MM.1S (cell line): ENCODE results near the gene FARP1.

ENCODE experiments used
- DNase-seq: peaks from one replicate; pipeline ENCODE4 v3.0.0-alpha.2; 2015
- H2AFZ ChIP-seq: fragments of 300-600 bp; sonication (generic); 2 replicates; pipeline ENCODE4 v1.6.0; 2016; ENCODE audit warnings: antibody characterized with exemption, low read length
- H3F3A ChIP-seq: fragments of 300-600 bp; sonication (generic); 2 replicates; pipeline ENCODE4 v1.6.1; 2016; ENCODE audit warnings: mild to moderate bottlenecking, antibody characterized with exemption, low read length, moderate library complexity, mixed read lengths; ENCODE audit not compliant: insufficient read depth
- H3K27ac ChIP-seq: fragments of 300-600 bp; sonication (generic); 2 replicates; pipeline ENCODE4 v1.5.1; 2016; ENCODE audit warnings: mild to moderate bottlenecking, low read length
- H3K27me3 ChIP-seq: fragments of 300-600 bp; sonication (generic); replicated peaks from 2 replicates; pipeline ENCODE4 v1.6.0; 2016; ENCODE audit warnings: low read length; ENCODE audit not compliant: insufficient read depth
- H3K36me3 ChIP-seq: fragments of 300-600 bp; sonication (generic); replicated peaks from 2 replicates; pipeline ENCODE4 v1.6.1; 2016; ENCODE audit warnings: mild to moderate bottlenecking, low read length, mixed read lengths; ENCODE audit not compliant: insufficient read depth
- H3K4me1 ChIP-seq: fragments of 300-600 bp; sonication (generic); 2 replicates; pipeline ENCODE4 v1.6.1; 2016; ENCODE audit warnings: low read length, mixed read lengths
- H3K4me2 ChIP-seq: fragments of 300-600 bp; sonication (generic); 2 replicates; pipeline ENCODE4 v1.6.0; 2016; ENCODE audit warnings: low read depth, low read length
- H3K4me3 ChIP-seq: fragments of 300-600 bp; sonication (generic); 2 replicates; pipeline ENCODE4 v1.5.1; 2016; ENCODE audit warnings: low read length, mixed read lengths
- H3K79me2 ChIP-seq: fragments of 300-600 bp; sonication (generic); 2 replicates; pipeline ENCODE4 v1.6.1; 2016; ENCODE audit warnings: mixed run types, low read length, mixed read lengths
- H3K9ac ChIP-seq: fragments of 300-600 bp; sonication (generic); 2 replicates; pipeline ENCODE4 v1.6.1; 2016; ENCODE audit warnings: low read length, mixed read lengths
- H3K9me2 ChIP-seq: fragments of 300-600 bp; sonication (generic); replicated peaks from 2 replicates; pipeline ENCODE4 v1.6.1; 2016; ENCODE audit warnings: mild to moderate bottlenecking, low read length, mixed read lengths; ENCODE audit not compliant: insufficient read depth
- H3K9me3 ChIP-seq: fragments of 300-600 bp; sonication (generic); replicated peaks from 2 replicates; pipeline ENCODE4 v1.6.1; 2016; ENCODE audit warnings: mild to moderate bottlenecking, low read length, mixed read lengths; ENCODE audit not compliant: insufficient read depth
- H4K20me1 ChIP-seq: fragments of 300-600 bp; sonication (generic); 2 replicates; pipeline ENCODE4 v1.6.1; 2016; ENCODE audit warnings: mild to moderate bottlenecking, low read length, moderate library complexity, mixed read lengths; ENCODE audit not compliant: insufficient read depth
- EZH2 ChIP-seq: fragments of 300-600 bp; sonication (generic); optimal IDR thresholded peaks from 2 replicates; pipeline ENCODE3; 2017; ENCODE audit warnings: low read depth, mild to moderate bottlenecking, antibody characterized with exemption, low read length, mixed read lengths
- EZH2phosphoT487 ChIP-seq: fragments of 300-600 bp; sonication (generic); IDR thresholded peaks from 2 replicates; pipeline ENCODE4 v1.6.1; 2018; ENCODE audit warnings: antibody characterized with exemption, low read length
- TF ChIP-seq, protein P1 (sequence below): fragments of 300-600 bp; sonication (generic); IDR thresholded peaks from 2 replicates; pipeline ENCODE4 v1.5.1; 2016; ENCODE audit warnings: antibody characterized with exemption, low read length, mixed read lengths

The FARP1 gene

DNA sequence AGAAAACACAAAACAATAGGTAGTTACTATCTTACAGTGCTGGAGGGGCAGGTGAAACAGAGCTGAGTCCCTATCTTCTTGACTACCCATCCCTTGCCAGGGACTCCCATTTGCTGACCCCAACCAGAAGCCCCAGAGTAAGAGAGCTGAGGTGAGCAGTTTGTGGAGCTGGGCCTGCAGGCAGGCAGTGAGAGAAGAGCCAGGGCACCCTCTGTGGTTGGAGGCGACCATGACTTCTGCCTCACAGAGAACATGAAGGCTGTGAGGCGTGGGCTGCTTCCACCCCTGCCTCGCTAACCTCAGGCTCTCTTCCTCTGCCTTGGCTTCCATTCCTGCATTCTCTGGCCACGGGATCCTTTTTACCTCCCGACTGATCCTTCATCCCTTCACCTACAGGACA, 81.7 kb downstream of the FARP1 start:
- Histone ChIP-seq H2AFZ (no peak overlapping the region), H3K9me3 (no peaks in the 10 kb centered on the region), H3K79me2 (no peaks in the 10 kb centered on the region), H4K20me1 (no peaks in the 10 kb centered on the region), H3K36me3 (no peaks in the 10 kb centered on the region), H3K9ac (no peak overlapping the region), H3K4me2 (no peak overlapping the region), H3K4me3 (no peak overlapping the region), H3K27me3 (no peaks in the 10 kb centered on the region), H3F3A (no peaks in the 10 kb centered on the region), H3K27ac (no peak overlapping the region), H3K4me1 (no peaks in the 10 kb centered on the region), H3K9me2 (no peaks in the 10 kb centered on the region)
- no peak for DNase-seq
- TF ChIP-seq EZH2phosphoT487 (no peak), EZH2 (no peak)
- TF ChIP-seq, protein P1, sequence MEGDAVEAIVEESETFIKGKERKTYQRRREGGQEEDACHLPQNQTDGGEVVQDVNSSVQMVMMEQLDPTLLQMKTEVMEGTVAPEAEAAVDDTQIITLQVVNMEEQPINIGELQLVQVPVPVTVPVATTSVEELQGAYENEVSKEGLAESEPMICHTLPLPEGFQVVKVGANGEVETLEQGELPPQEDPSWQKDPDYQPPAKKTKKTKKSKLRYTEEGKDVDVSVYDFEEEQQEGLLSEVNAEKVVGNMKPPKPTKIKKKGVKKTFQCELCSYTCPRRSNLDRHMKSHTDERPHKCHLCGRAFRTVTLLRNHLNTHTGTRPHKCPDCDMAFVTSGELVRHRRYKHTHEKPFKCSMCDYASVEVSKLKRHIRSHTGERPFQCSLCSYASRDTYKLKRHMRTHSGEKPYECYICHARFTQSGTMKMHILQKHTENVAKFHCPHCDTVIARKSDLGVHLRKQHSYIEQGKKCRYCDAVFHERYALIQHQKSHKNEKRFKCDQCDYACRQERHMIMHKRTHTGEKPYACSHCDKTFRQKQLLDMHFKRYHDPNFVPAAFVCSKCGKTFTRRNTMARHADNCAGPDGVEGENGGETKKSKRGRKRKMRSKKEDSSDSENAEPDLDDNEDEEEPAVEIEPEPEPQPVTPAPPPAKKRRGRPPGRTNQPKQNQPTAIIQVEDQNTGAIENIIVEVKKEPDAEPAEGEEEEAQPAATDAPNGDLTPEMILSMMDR: no peak

DNA sequence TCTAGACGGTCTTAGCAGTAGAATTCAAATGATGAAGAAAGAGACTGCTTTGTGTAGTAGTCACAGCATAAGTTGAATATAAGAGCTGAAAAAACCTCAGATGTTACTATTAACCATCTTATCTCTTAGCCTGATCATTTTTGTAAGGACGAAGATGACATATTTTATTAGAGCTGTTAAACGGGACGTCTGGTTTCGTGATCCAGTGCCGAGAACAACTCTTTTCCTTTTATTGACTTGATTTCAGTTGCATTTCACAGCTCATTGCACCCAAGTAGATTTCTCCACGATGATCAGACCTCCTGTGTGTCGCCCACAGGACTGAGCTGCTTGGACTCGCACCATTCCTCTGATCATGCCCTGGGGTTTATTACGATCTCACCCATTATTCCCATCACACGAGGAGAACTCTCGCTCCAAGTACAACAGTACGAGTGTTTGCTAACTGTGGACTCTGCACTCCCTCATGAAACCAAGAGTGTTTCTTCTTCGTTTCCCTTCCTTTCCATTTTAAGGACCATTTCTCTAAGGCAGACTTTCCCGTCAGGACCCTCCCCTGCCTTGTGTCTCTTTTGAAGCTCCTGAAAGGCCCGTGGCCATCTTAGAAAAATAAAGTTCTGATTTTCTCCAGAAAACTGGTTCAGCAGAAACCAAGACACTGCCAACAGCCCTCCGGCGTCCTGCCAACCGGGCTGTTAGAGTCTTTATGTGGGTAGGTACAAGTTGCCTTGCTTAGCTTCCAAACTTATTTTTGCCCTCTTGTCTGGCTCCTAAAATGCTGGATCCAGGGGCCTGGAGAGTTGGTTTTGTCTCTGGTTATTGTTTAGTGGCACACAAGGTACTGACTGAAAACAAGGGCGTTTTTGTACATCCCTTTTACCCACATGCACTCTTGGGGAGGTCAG, 82.4 kb downstream of the FARP1 start:
- H3K27me3 ChIP-seq: no peaks in the 10 kb centered on the region
- no peaks in the 10 kb centered on the region for H3K9me2 ChIP-seq
- no peaks in the 10 kb centered on the region for H3K9me3 ChIP-seq
- TF ChIP-seq, protein P1: no peak
- TF ChIP-seq EZH2 (no peak), EZH2phosphoT487 (no peak)
- DNase-seq: no peak
- H4K20me1 ChIP-seq: no peaks in the 10 kb centered on the region
- no peaks in the 10 kb centered on the region for H3K4me1 ChIP-seq
- no peak overlapping the region for H3K4me3 ChIP-seq
- H3K4me2 ChIP-seq: no peak overlapping the region
- no peaks in the 10 kb centered on the region for H3K36me3 ChIP-seq
- H3K9ac ChIP-seq: no peak overlapping the region
- H3F3A ChIP-seq: no peaks in the 10 kb centered on the region
- no peak overlapping the region for H3K27ac ChIP-seq
- no peak overlapping the region for H2AFZ ChIP-seq
- H3K79me2 ChIP-seq: no peaks in the 10 kb centered on the region

DNA sequence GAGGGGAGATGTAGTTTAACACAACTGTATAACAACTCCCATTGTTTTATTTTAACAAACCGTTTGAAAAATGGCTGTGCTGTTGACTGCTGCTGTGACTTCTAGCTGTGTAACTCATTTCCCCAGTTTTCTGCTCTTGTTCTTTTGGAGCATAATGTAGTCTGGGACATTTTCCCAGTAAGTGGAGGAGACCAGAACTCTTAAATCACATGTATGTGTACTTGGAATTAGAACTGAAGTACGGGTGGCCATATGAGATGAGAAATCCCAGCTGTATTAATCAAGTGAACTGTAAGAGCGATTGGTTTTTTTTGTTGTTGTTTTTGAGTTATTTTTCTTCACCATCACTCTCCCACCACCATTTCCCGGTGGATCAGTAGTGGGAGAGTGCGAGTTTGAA, 83.6 kb downstream of the FARP1 start:
- H3K36me3 ChIP-seq: no peaks in the 10 kb centered on the region
- no peaks in the 10 kb centered on the region for H3K9me3 ChIP-seq
- H3K4me1 ChIP-seq: no peaks in the 10 kb centered on the region
- no peaks in the 10 kb centered on the region for H3K9me2 ChIP-seq
- H3K27ac ChIP-seq: no peak overlapping the region
- H3K4me2 ChIP-seq: no peak overlapping the region
- TF ChIP-seq EZH2phosphoT487: no peak
- TF ChIP-seq, protein P1: no peak
- TF ChIP-seq EZH2: no peak
- no peak overlapping the region for H3K9ac ChIP-seq
- H3K4me3 ChIP-seq: no peak overlapping the region
- no peak for DNase-seq
- H3K79me2 ChIP-seq: no peaks in the 10 kb centered on the region
- no peaks in the 10 kb centered on the region for H3K27me3 ChIP-seq
- H2AFZ ChIP-seq: no peak overlapping the region
- no peaks in the 10 kb centered on the region for H3F3A ChIP-seq
- H4K20me1 ChIP-seq: no peaks in the 10 kb centered on the region
